Measurements from ENCODE around the gene SUSD2.
"Not testable (repeated sequence)": the region's sequence is repeated elsewhere in the genome, so short reads cannot be mapped to it uniquely, and the experiment has no call there.

The SUSD2 gene

DNA sequence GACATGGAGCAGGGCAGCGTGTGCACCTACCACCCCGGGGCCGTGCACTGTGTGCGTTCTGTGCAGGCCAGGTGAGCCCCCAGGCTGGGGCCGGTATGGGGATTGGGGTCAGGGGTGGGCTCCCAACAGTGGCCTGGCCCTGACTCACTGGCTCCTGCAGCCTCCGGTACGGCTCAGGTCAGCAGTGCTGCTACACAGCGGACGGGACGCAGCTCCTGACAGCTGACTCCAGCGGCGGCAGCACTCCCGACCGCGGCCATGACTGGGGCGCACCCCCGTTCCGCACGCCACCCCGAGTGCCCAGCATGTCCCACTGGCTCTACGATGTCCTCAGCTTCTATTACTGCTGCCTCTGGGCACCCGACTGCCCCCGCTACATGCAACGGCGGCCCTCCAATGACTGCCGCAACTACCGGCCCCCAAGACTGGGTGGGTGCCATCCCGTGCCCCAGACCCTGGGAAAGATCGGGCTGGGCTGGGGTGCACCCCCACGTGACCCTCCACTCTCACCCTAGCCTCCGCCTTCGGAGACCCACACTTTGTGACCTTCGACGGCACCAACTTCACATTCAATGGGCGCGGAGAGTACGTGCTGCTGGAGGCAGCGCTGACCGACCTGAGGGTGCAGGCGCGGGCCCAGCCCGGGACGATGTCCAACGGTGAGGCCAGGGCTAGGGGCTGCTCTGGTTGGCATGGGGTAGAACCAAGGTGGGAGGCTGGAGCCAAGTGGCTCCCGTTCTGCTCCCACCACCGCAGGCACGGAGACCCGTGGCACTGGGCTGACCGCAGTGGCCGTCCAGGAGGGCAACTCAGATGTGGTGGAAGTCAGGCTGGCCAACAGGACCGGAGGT, 4.4 kb downstream of the SUSD2 start:
- no peak for DNase-seq
- intact Hi-C loops (cut with DNase I): no loop called here

DNA sequence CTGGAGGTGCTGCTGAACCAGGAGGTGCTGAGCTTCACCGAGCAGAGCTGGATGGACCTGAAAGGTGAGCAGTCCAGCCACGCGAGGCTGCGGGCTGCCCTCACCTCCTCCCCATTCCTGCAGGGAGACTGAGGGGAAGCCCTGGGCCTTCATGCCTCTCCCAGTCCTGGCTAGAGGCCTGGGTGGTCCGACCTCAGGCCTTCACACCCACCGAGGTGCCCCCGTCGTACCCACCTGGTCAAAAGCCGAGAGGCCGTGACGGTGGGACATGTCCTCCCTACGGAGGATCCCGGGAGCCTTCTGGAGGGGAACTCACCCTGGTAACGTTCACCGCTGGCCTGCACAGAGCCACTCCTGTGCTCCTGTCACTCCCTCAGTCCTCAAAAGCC, 5.1 kb downstream of the SUSD2 start:
- intact Hi-C loops (cut with DNase I): no loop called here
- no peak for DNase-seq

DNA sequence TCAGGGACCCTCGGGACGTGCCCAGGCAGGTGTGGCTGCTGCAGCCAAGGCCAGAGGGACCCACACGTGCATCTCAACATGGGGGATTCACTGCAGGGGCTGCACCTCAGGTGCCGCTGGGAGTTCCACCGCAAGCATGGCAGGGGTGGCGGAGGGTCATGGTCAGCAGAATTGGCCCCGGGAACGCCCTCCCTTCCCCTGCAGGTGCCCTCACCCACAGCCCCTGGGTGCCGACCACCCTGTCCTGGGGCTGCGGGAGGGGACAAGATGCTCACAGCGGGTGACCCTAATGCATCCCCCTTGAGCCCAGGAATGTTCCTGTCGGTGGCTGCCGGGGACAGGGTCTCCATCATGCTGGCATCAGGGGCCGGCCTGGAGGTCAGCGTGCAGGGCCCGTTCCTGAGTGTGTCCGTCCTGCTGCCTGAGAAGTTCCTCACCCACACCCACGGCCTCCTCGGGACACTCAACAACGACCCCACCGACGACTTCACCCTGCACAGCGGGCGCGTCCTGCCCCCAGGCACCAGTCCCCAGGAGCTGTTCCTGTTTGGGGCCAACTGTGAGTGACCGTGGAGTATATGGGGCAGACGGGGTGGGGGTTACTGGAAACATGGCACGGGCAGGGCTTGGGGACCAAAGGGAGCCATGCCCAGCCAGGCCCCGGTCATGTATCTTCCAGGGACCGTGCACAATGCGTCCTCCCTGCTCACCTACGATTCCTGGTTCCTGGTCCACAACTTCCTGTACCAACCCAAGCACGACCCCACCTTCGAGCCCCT, 5.8 kb downstream of the SUSD2 start:
- peak in 1 of 42 donors; percentile 5 for DNase-seq
- intact Hi-C loops (cut with DNase I): no loop called here

DNA sequence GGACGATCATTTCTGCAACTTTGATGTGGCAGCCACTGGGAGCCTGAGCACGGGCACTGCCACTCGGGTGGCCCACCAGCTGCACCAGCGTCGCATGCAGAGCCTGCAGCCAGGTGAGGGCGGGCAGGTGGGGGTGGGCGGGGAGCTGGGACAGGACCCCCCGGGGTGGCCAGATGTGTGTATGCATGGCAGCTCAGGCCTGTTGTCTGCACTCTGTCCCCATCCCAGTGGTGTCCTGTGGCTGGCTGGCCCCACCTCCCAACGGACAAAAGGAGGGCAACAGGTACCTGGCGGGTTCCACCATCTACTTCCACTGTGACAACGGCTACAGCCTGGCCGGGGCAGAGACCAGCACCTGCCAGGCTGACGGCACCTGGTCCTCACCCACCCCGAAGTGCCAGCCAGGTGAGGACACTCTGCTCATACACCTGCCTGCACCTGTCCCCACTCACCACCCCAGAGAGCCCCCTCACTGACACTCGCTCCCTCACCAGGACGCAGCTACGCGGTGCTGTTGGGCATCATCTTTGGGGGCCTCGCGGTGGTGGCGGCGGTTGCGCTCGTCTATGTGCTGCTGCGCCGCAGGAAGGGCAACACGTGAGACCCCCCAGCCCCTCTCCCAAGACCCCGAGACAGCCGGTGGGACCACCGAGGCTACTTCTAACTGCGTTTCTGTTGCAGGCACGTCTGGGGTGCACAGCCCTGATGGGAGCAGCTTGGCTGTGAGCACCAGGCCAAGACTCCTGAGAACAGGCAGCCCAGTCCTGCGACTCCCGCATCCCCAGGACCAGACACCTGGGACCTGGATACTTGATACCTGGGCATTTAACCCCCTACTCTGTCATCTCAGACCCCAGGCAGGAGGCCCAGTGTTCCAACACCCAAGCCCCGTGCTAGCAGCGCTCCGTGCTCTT, 6.7 kb downstream of the SUSD2 start:
- intact Hi-C loops (cut with DNase I): no loop called here
- DNase-seq: peak in 1 of 42 donors; percentile 9

DNA sequence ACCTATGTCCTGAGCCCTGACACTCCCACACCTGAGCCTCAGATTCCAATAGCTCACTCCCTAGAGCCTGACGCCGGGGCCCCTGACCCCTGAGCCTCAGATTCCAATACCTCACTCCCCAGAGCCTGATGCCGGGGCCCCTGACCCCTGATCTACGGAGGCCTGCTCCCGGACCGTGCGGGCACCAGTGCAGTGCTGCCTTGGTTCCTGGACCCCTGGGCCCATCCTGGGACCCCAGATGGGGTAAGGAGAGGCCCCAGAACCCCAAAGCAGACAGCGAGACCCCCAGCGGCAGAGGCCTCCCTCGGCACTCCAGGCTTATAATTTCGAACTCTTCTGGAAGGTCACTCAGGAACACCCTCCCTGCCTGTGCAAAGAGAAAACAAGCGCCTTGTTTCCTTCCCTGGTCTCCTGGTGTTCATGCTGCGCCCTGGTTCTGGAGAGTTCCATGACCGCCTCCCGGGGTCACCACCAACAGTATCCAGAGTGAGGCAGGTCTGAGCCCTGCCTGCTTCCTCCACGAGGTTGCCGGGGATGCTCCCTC, 7.5 kb downstream of the SUSD2 start:
- no peak for DNase-seq
- intact Hi-C loops (cut with DNase I): no loop called here

DNA sequence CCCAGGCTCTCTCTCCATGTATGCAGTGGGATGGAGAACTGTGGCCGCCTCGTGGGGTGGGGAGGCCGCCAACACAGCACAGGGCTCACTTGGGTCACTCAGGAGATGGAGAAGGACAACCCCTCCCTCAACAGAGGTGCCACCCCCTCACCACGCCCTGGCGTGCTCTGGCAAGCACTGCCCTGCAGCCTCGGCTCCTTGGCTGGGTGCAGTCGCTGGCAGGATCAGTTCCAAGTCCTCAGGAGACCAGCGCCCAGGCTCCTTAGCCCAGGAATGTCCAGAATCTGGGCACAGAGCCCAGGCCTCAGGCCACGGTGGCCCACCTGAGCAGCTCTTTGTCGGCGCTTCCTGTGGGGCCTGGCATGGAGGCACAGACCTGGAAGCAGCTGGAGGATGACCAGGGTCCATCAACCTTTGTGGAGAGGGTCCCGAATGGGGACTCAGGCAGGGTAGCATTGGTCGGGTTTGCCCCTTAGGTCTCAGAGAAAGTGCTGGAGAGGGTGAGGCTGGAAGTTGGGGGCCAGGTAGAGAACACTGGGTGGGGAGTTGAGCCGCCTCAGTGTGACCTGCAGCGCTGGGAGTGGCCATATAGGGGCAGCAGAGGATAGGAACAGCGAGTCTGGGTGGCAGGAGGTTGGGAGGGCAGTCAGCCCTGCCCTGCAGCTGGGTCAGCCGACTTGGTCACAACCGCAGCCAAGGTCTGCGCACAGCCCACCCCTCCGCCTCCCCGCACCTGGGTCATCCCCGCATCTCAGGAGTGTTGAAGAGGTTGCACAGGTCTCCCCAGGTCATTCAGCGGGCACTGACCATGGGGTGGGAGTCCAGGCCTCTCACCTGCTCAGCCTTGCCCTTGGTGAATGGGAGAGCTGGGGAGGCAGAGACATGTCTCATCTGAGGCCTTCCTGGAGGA, 8.2 kb downstream of the SUSD2 start:
- peak in 39 of 42 donors; percentile 20 to 77 (median 54) for DNase-seq
- intact Hi-C loops (cut with DNase I): no loop called here

DNA sequence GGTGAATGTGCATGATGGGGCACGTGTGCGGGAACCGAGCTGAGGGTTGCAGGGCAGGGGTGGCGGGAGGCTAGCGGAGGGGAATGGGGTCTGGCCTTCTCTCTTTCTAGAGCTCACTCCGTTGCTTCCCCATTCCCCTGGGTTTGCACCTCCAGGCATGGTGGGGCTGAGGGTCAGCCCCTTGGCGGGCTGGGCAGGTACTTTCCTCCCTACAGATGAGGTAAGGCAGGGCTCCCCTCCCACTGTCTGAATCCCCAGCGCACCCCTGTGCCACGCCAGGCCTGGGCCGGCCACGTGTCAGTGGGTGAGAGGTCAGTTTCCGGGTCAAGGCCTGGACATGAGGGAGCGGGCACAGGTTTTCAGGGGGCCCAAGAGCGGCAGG, 8.9 kb downstream of the SUSD2 start:
- no peak for DNase-seq
- intact Hi-C loops (cut with DNase I): no loop called here

DNA sequence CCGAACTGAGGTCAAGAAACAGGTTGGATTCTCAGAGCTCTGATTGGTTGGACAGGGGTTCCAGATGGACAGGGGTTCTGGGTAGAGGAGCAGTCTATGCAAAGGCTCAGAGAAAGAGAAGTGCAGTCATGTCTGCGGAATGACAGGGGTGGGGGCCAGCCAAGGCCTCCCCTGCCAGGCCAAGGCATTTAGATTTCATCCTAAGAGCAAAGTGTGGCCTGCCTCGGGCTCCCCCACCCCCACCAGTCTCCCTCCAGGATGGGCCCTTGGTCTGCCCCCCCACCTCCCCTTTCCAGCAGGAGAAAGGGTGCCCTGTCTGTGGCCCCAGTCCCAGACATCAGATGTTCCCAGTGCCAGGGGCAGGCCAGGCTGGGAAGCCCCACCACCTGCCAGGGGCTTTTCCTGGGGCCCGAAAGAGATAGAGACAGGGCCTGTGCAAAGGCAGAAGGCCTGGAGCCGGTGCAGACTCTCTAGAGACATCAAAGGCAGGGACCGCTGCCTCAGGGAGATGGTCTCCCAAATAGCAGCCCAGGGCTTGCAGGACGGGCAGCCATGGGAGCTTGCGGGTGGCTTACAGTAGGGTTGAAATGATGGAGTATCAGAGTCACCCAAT, 9.4 kb downstream of the SUSD2 start:
- DNase-seq: no peak
- intact Hi-C loops (cut with DNase I): no loop called here

DNA sequence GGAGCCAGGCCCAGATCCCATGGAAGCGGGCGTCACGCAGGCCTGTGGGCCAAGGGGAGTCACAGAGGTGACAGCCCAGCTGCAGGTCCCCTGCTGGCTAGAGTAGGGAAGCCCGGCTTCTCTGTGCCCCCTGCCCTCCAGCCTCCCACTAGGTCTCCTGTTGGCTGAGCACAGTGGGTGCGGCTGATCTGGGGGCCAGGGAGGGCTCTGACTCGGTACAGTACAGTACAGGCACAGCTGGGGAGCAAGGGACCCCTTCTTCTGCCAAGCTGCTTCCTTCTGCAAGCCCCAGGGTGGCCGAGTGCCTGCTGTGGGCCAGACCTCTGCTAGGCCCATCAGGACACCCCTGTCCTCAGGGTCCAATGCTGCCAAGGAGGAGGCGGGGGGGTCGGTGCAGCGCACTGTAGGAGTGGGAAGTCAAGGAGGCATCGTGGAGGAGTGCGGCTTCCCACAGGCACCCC, 10.1 kb downstream of the SUSD2 start:
- intact Hi-C loops (cut with DNase I): no loop called here
- DNase-seq: no peak

DNA sequence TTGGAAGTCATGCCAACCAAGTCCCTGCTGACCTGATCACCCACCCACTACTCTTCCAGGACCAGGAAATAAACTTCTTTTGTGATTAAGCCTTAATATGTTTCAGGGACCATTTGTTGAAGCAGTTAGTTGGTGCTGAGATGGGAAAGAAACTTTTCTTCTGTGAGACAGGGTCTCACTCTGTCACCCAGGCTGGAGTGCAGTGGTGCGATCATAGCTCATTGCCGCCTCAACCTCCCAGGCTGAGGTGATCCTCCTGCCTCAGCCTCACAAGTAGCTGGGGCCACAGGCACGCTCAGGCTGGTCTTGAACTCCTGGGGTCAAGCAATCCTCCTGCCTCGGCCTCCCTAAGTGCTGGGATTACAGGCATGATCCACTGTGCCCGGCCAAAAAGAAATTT, 10.6 kb downstream of the SUSD2 start:
- intact Hi-C loops (cut with DNase I): no loop called here
- DNase-seq: no peak

DNA sequence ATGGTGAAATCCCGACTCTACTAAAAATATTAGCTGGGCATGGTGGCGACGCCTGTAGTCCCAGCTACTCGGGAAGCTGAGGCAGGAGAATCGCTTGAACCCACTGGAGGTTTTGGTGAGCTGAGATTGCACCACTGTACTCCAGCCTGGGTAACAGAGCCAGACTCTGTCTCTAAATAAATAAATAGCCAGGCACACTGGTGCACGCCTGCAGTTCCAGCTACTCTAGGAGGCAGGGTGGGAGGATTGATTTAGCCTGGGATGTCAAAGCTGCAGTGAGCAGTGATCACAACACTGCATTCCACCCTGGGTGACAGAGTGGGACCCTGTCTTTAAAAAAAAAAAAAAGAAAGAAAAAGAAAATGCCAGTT, 17.4 kb downstream of the SUSD2 start:
- no peak for DNase-seq
- intact Hi-C loops (cut with DNase I): no loop called here

DNA sequence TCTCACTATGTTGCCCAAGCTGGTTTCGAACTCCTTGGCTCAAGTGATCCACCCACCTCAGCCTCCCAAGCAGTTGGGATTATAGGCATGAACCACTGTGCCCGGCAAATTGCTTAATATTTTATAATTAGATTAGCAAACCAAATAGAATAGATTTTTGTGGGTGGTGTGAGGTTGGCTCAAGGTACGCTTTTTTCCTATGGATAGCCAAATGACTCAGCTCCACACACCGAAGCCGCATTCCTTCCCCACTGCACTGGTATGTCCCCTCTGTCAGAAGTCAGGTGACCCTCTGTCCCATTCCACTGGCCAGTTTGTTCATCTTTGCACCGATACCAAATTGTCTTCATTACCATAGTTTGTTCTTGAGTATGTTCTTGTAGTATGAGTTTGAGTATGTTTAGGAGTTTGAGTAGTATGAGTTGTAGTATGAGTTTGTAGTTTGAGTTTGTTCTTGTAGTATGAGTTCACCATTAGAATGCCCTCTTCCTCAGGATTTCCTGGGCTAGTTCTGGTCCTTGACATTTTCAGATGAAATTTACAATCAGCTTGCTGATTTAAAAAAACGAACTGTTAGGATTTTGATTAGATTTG, 19.4 kb downstream of the SUSD2 start:
- intact Hi-C loops (cut with DNase I): no loop called here
- no peak for DNase-seq

DNA sequence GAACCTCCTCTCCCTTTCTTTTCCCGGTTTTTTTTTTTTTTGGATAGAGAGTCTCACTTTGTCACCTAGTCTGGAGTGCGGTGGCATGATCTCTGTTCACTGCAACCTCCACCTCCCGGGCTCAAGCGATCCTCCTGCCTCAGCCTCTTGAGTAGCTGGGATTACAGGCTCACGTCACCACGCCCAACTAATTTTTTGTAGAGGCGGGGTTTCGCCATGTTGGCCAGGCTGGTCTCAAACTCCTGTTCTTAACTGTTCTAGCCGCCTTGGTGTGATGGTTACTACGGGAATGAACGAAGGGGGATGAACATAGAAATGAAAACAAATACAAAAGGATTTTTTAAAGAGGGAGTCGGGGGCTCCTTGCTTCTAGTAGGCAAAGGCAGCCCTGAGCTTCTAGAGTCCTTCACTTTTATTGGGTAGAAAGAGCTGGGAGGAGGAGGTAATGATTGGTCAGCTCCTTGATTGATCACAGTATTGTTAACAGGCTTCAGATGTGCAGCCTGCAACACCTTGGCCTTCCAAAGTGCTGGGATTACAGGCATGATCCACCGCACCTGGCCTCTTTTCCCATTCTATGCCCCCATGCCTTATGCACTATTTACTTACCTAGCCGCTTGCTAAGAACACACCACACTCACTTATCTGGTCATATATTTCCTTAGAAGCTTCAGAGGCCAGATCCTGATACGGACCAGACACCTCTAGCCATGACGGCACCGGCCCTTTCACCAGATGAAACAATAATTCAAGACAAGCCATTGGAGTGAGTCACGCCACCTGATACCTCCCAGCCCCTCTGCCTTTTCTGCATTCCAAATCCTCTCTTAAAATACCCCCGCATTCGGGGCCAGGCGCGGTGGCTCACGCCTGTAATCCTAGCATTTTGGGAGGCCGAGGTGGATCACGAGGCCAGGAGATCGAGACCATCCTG, 20.7 kb downstream of the SUSD2 start:
- intact Hi-C loops (cut with DNase I): no loop called here

DNA sequence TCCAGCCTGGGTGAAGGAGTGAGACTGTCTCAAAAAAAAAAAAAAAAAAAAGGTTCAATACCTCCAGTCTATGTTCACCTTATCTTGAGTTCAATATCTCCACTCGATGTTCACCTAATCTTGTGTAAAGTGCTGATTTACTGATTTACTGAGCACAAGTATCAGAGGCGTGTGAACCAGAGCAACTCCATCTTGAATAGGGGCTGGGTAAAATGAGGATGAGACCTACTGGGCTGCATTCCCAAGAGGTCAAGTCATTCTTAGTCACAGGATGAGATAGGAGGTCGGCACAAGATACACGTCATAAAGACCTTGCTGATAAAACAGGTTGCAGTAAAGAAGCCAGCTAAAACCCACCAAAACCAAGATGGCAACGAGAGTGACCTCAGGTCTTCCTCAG, 22.6 kb downstream of the SUSD2 start:
- intact Hi-C loops (cut with DNase I); DNase-seq: not testable (repeated sequence)

More for the DNA sequence above, 20.7 kb downstream of the SUSD2 start:
- DNase-seq: no peak

DNA sequence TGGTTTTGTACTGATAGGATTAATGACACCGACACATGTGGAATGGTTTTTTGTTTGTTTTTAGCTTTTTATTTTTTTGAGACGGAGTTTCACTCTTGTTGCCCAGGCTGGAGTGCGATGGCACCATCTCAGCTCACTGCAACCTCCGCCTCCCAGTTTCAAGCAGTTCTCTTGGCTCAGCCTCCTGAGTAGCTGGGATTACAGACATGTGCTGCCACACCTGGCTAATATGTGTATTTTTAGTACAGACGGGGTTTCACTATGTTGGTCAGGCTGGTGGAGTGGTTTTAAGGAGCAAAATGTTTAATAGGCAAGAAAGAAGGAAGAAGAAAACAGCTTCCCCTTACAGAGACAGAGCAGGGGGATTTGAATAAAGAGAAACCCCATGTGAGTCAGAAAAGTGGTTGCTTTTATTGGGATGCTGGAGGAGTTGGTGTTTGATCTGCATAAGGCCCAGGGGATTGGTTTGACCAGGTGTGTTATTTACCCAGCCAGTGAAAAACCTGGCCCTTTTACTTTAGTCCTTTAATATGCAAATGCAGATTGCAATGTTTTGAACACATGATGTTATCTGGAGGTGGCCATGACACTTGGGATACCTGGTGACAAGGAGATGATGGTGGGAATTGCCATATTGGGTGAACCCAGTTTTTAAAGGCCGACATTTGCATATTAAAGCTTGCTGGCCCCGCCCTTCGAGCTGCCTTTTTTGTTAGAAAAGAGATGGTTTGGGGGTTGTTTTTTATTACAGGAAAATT, 24.3 kb downstream of the SUSD2 start:
- intact Hi-C loops (cut with DNase I): no loop called here
- no peak for DNase-seq
